ENCODE measurements around the gene SETX. TPM values are rescaled to one million over a fixed set of nuclear protein-coding genes. Genes with fewer than 3 reads are reported as not detected.
"Not testable (repeated sequence)": the region's sequence is repeated elsewhere in the genome, so short reads cannot be mapped to it uniquely, and the experiment has no call there.

SETX gene
- total RNA-seq, 2 donors from 2014 or later: 51.8 to 69.0 TPM

DNA sequence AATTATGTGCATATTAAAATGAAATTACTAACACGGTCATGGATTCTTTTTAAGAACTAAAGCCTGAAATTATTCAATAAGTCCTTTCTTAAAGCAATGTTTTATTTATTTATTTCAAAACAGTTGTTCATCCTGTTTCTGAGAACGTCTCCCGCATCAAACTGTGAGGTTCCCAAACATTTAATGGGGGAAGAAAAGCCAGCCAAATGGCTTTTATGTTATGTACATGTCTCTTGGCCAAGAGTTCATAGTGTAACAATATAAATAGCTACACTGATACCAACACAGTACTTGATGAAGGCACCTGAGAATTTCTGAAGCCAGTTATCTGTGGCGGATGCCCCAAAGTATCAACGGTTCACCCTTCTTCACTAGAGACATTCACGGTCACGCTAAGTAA lies 36.2 kb upstream of the SETX start:
- H3K36me3 ChIP-seq: peaks cover 0 to 1% of the 10 kb centered on the region in 2 donors
- intact Hi-C loops (cut with DNase I): no loop called here
- H3K9me3 ChIP-seq: no peaks in the 10 kb centered on the region
- WGBS: 56% methylated on average over 7 of the region's 7 CpGs
- no peaks in the 10 kb centered on the region for H3K27me3 ChIP-seq (replicated peaks; ENCODE audit: insufficient read depth)
- TF ChIP-seq POLR2AphosphoS5 (IDR thresholded peaks at IDR 0.05) (peak; percentile 85), POLR2A (IDR thresholded peaks at IDR 0.05) (no peak)
- TF ChIP-seq, protein P1, sequence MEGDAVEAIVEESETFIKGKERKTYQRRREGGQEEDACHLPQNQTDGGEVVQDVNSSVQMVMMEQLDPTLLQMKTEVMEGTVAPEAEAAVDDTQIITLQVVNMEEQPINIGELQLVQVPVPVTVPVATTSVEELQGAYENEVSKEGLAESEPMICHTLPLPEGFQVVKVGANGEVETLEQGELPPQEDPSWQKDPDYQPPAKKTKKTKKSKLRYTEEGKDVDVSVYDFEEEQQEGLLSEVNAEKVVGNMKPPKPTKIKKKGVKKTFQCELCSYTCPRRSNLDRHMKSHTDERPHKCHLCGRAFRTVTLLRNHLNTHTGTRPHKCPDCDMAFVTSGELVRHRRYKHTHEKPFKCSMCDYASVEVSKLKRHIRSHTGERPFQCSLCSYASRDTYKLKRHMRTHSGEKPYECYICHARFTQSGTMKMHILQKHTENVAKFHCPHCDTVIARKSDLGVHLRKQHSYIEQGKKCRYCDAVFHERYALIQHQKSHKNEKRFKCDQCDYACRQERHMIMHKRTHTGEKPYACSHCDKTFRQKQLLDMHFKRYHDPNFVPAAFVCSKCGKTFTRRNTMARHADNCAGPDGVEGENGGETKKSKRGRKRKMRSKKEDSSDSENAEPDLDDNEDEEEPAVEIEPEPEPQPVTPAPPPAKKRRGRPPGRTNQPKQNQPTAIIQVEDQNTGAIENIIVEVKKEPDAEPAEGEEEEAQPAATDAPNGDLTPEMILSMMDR (IDR thresholded peaks at IDR 0.05): no peak
- H3K4me1 ChIP-seq (replicated peaks): no peaks in the 10 kb centered on the region
- peak; percentile 32 for DNase-seq (ENCODE audit: low spot score)
- peak overlapping the region; percentile 21 to 61 for H3K27ac ChIP-seq
- no peak overlapping the region for H3K4me3 ChIP-seq

DNA sequence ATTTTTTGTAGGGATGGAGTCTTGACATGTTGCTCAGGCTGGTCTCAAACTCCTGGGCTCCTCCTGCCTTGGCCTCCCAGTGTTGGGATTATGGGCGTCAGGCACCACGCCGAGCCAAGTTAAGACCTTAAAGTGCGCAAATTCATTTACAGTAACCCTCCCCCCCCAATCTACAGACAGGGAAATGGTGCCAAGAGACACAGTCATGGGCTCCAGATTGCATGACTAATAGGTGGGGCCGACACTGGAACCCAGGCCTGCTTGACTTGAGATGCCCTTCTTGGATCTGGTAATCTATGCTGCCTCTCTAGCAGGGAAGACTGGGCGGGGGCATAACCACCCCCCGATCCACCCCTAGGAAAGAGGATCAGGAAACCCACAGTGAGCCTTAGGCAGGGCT lies 32.3 kb upstream of the SETX start:
- Histone ChIP-seq H3K4me1 (replicated peaks) (no peaks in the 10 kb centered on the region), H3K27ac (no peak overlapping the region), H3K36me3 (no peaks in the 10 kb centered on the region), H3K27me3 (replicated peaks; ENCODE audit: insufficient read depth) (no peaks in the 10 kb centered on the region), H3K9me3 (no peaks in the 10 kb centered on the region), H3K4me3 (no peak overlapping the region)
- 93% methylated on average over 7 of the region's 7 CpGs for WGBS
- TF ChIP-seq, protein P1 (IDR thresholded peaks at IDR 0.05): no peak
- no peak for TF ChIP-seq POLR2A (IDR thresholded peaks at IDR 0.05)
- no peak for TF ChIP-seq POLR2AphosphoS5 (IDR thresholded peaks at IDR 0.05)
- DNase-seq (ENCODE audit: low spot score): no peak
- intact Hi-C loops (cut with DNase I): no loop called here

- no peaks in the 10 kb centered on the region for H3K36me3 ChIP-seq
- no peak overlapping the region for H3K4me3 ChIP-seq
- H3K9me3 ChIP-seq: no peaks in the 10 kb centered on the region
- TF ChIP-seq POLR2A (IDR thresholded peaks at IDR 0.05): no peak
- no peak for TF ChIP-seq POLR2AphosphoS5 (IDR thresholded peaks at IDR 0.05)
- TF ChIP-seq, protein P1 (IDR thresholded peaks at IDR 0.05): no peak
- DNase-seq (ENCODE audit: low spot score): no peak
- intact Hi-C loops (cut with DNase I): no loop called here
- no peaks in the 10 kb centered on the region for H3K27me3 ChIP-seq (replicated peaks; ENCODE audit: insufficient read depth)
- WGBS: 91% methylated on average over 8 of the region's 8 CpGs
- peaks cover 3% of the 10 kb centered on the region for H3K4me1 ChIP-seq (replicated peaks)
- peak overlapping the region in 1 of 2 donors; percentile 46 for H3K27ac ChIP-seq
Measured at GRCh38 chr9:132384376-132384775, 29.6 kb upstream of the SETX start.

GRCh38 chr9:132383462-132383883 lies 28.7 kb upstream of the SETX start:
- Histone ChIP-seq H3K9me3 (no peaks in the 10 kb centered on the region), H3K4me1 (replicated peaks) (peaks cover 3% of the 10 kb centered on the region), H3K4me3 (no peak overlapping the region), H3K36me3 (no peaks in the 10 kb centered on the region), H3K27me3 (replicated peaks; ENCODE audit: insufficient read depth) (no peaks in the 10 kb centered on the region), H3K27ac (peak overlapping the region in 1 of 2 donors; percentile 69)
- no peak for DNase-seq (ENCODE audit: low spot score)
- WGBS: 86% methylated on average over 10 of the region's 10 CpGs
- TF ChIP-seq POLR2AphosphoS5 (IDR thresholded peaks at IDR 0.05) (no peak), POLR2A (IDR thresholded peaks at IDR 0.05) (no peak)
- TF ChIP-seq, protein P1 (IDR thresholded peaks at IDR 0.05): no peak
- intact Hi-C loops (cut with DNase I): no loop called here

GRCh38 chr9:132381966-132382541 lies 27.3 kb upstream of the SETX start:
- WGBS: 78% methylated on average over 9 of the region's 9 CpGs
- DNase-seq (ENCODE audit: low spot score): peak; percentile 26
- H3K9me3 ChIP-seq: no peaks in the 10 kb centered on the region
- no peak overlapping the region for H3K4me3 ChIP-seq
- no peaks in the 10 kb centered on the region for H3K36me3 ChIP-seq
- peak overlapping the region; percentile 42 to 69 for H3K27ac ChIP-seq
- H3K27me3 ChIP-seq (replicated peaks; ENCODE audit: insufficient read depth): no peaks in the 10 kb centered on the region
- TF ChIP-seq POLR2AphosphoS5 (IDR thresholded peaks at IDR 0.05) (peak; percentile 37), POLR2A (IDR thresholded peaks at IDR 0.05) (no peak)
- peaks cover 3% of the 10 kb centered on the region for H3K4me1 ChIP-seq (replicated peaks)
- intact Hi-C loops (cut with DNase I): no loop called here

GRCh38 chr9:132378416-132378815 lies 23.6 kb upstream of the SETX start:
- H3K9me3 ChIP-seq; H3K36me3 ChIP-seq; H3K27me3 ChIP-seq (replicated peaks; ENCODE audit: insufficient read depth); intact Hi-C loops (cut with DNase I); H3K27ac ChIP-seq; DNase-seq (ENCODE audit: low spot score); H3K4me3 ChIP-seq; H3K4me1 ChIP-seq (replicated peaks): not testable (repeated sequence)
- 92% methylated on average over 3 of the region's 3 CpGs for whole genome bisulfite sequencing

- H3K36me3 ChIP-seq; H3K9me3 ChIP-seq; H3K27ac ChIP-seq; H3K27me3 ChIP-seq (replicated peaks; ENCODE audit: insufficient read depth); intact Hi-C loops (cut with DNase I); H3K4me1 ChIP-seq (replicated peaks); DNase-seq (ENCODE audit: low spot score); H3K4me3 ChIP-seq: not testable (repeated sequence)
- WGBS: 93% methylated on average over 2 of the region's 2 CpGs
Measured at GRCh38 chr9:132377769-132378168, 23.0 kb upstream of the SETX start.

Measured in prostate gland (tissue), 2 donors.